CD8-positive, alpha-beta memory T cell (primary cell): Measurements from ENCODE around the gene P2RX2. TPM values are rescaled to one million over a fixed set of nuclear protein-coding genes. Genes with fewer than 3 reads are reported as not detected.
A peak's percentile ranks its signal among the peaks of the same experiment; 100 is the strongest.

Source experiments
- CTCF ChIA-PET: fragments of 350-600 bp; sonication (Branson Sonifier 250); formaldehyde crosslinking; loops from one replicate; lab custom pipeline; 2021; ENCODE audit warnings: antibody characterized with exemption; lab: Charles Lee
- POLR2A ChIA-PET: fragments of 350-600 bp; sonication (Branson Sonifier 250); formaldehyde crosslinking; loops from one replicate; lab custom pipeline; 2021; ENCODE audit warnings: antibody characterized with exemption; lab: Charles Lee
- DNase-seq, 5 donors: peaks; one replicate each; pipeline versions ENCODE4 v3.0.0 to v3.0.0-alpha.2; 2020 to 2022; ENCODE audit warnings: mixed read lengths in 1 of 5
- H3K27ac ChIP-seq: one replicate; pipeline ENCODE4 v1.7.0; 2013; ENCODE audit warnings: low read depth, mild to moderate bottlenecking, low read length, moderate library complexity
- H3K27me3 ChIP-seq: 2 replicates; pipeline ENCODE4 v1.7.0; 2013; ENCODE audit warnings: low read length, mild to moderate bottlenecking; ENCODE audit not compliant: insufficient read depth, poor library complexity, severe bottlenecking
- H3K36me3 ChIP-seq: 2 replicates; pipeline ENCODE4 v1.7.0; 2013; ENCODE audit warnings: mild to moderate bottlenecking, low read length, moderate library complexity; ENCODE audit not compliant: insufficient read depth
- H3K4me1 ChIP-seq: 2 replicates; pipeline ENCODE4 v1.7.0; 2013; ENCODE audit warnings: mild to moderate bottlenecking, low read length, moderate library complexity; ENCODE audit not compliant: insufficient read depth
- H3K4me3 ChIP-seq: 2 replicates; pipeline ENCODE4 v1.7.0; 2013; ENCODE audit warnings: mild to moderate bottlenecking, low read length
- H3K9me3 ChIP-seq: 2 replicates; pipeline ENCODE4 v1.7.0; 2013; ENCODE audit warnings: mild to moderate bottlenecking, low read length
- H3K27ac Mint-ChIP-seq, 8 donors: one replicate each; pipeline ENCODE4 v1.8.0; 2020 to 2021; ENCODE audit warnings: mixed read lengths in 8 of 8, mild to moderate bottlenecking in 6 of 8, inconsistent platforms in 3 of 8, moderate library complexity in 3 of 8
- H3K27me3 Mint-ChIP-seq, 2 donors: one replicate each; pipeline ENCODE4 v1.8.0; 2020 to 2021; ENCODE audit warnings: mixed read lengths in 2 of 2, mild to moderate bottlenecking in 1 of 2, moderate library complexity in 1 of 2
- H3K36me3 Mint-ChIP-seq, 3 donors: one replicate each; pipeline ENCODE4 v1.8.0; 2020 to 2021; ENCODE audit warnings: mixed read lengths in 3 of 3, inconsistent platforms in 1 of 3, mild to moderate bottlenecking in 1 of 3
- H3K4me1 Mint-ChIP-seq, 3 donors: one replicate each; pipeline ENCODE4 v1.8.0; 2020 to 2021; ENCODE audit warnings: mixed read lengths in 3 of 3, inconsistent platforms in 1 of 3, mild to moderate bottlenecking in 1 of 3
- H3K4me3 Mint-ChIP-seq, 7 donors: one replicate each; pipeline ENCODE4 v1.8.0; 2020 to 2021; ENCODE audit warnings: mixed read lengths in 7 of 7, mild to moderate bottlenecking in 6 of 7, moderate library complexity in 4 of 7, inconsistent platforms in 2 of 7
- H3K9me3 Mint-ChIP-seq, 5 donors: one replicate each; pipeline ENCODE4 v1.8.0; 2020 to 2022; ENCODE audit warnings: mixed read lengths in 5 of 5, mild to moderate bottlenecking in 3 of 5, moderate library complexity in 2 of 5, inconsistent platforms in 1 of 5
- polyA plus RNA-seq: library from polyadenylated mRNA; unstranded; fragments of 300-500 nt; fragmentation: Illumina TruSeq; gene quantifications from one replicate; pipeline ENCODE4 v1.2.3, GENCODE V29; 2021
- total RNA-seq, 2 experiments: library from RNA; stranded (reverse); gene quantifications; one replicate each; pipeline ENCODE4 v1.2.3, GENCODE V29; 2021

Gene P2RX2
- total and polyA plus RNA-seq, 3 experiments from 2014 or later: not detected

DNA sequence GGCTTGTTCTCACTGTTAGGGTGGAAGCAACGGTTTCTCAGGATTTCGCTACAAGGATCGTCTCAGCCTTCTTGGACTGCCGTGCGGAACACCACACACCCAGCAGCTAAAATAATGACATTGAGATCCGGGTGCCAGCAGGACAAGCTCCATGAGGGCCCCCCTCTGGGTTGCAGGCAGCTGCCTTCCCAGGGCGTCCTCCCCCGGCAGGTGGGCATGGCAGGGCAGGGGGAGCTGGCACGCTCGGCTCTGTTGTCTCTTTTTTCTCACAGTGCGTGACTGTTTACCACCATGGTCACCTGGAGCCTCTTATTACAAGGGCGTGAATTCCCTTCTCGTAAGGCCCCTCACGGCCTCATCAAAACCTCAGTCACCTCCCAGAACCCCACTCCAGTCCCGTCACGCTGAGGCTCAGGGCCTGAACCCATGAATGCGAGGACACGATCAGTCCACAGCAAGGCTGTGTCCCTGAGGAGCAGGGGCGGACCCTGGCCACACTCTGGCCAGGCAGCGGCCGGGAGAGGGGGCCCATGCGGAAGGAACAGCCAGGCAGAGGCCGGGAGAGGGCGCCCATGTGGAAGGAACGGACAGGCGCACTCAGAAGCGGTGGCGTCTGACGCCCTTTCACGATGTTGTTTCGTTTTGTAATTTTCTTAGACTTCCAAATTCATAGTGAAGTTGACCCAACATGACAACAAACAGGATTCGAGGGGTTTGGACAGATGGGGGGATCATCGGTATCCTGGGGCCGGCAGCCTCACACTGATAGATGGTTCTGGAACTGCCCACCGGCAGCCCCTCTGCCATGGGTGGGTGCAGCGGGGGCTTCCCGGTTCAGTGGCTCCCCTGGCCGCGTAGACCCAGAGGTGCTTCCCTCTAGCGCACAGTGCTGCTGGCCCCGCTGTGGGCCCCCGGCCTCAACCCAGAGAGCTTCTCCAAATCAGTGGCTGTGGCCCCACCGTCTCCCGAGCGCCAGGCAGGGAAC lies 18.2 kb upstream of the P2RX2 start:
- peak overlapping the region in 5 of 8 donors; percentile 44 to 94 (median 68) for H3K27ac Mint-ChIP-seq
- peak in 3 of 5 donors; percentile 34 to 44 (median 42) for DNase-seq
- Histone ChIP-seq H3K4me1 (peaks cover 10% of the 10 kb centered on the region), H3K27me3 (peaks cover 4% of the 10 kb centered on the region), H3K36me3 (no peaks in the 10 kb centered on the region), H3K9me3 (no peaks in the 10 kb centered on the region), H3K27ac (no peak overlapping the region), H3K4me3 (peak overlapping the region; percentile 67)
- POLR2A ChIA-PET: no interaction called here
- peaks cover 13 to 38% (median 21%) of the 10 kb centered on the region in 3 donors for H3K4me1 Mint-ChIP-seq
- H3K4me3 Mint-ChIP-seq: peak overlapping the region; percentile 77 to 95 (median 85)
- H3K9me3 Mint-ChIP-seq: no peaks in the 10 kb centered on the region
- peaks cover 18 to 55% of the 10 kb centered on the region in 2 donors for H3K27me3 Mint-ChIP-seq
- no peaks in the 10 kb centered on the region for H3K36me3 Mint-ChIP-seq
- CTCF ChIA-PET: interaction anchor here (1.0 to 1.3 kb wide), 4 partner anchors 9 to 15 kb away, joined by 3 to 5 read pairs (median 4); partner anchors contain the start of gene LRCOL1

GRCh38 chr12:132601171-132601883 lies 17.2 kb upstream of the P2RX2 start:
- H3K27me3 Mint-ChIP-seq: peaks cover 20 to 50% of the 10 kb centered on the region in 2 donors
- H3K4me3 ChIP-seq: peak overlapping the region; percentile 67

DNA sequence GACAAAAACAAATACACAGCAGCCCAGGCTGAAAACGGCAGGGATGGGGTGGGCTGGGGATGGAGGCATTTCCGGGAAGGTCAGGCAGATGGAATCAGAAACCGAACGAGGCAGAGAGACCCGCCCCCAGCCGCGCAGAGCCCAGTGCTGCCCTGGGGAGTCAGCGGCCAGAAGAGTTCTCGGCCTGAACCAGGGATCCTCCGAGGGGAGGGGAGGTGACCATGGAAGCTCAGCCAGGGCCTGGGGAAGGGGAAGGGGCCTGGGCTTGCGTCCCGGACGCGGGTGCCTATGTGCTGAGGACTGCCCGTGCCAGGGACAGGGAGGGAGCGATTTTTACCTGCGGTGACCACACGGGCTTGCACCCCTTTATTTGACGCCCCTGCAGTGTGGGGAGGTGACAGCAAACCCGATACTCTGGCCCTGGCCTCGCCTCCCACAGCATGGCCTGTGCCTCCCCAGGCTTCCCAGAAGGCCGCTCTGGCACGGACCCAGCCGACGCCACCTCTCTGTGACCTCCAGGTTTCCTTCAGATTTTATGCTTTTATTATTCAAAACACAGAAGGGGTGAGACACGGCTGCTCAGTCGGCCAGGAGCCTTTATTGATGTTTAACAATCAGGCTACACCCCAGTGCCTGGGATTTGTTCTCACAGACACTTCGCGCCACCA lies 15.9 kb upstream of the P2RX2 start:
- Histone ChIP-seq H3K27me3 (no peaks in the 10 kb centered on the region), H3K9me3 (no peaks in the 10 kb centered on the region), H3K27ac (no peak overlapping the region), H3K36me3 (no peaks in the 10 kb centered on the region), H3K4me1 (peaks cover 4% of the 10 kb centered on the region), H3K4me3 (no peak overlapping the region)
- peak in 1 of 5 donors; percentile 17 for DNase-seq
- Mint-ChIP-seq H3K27me3 (peaks cover 19 to 51% of the 10 kb centered on the region in 2 donors), H3K9me3 (no peaks in the 10 kb centered on the region), H3K4me1 (peaks cover 6 to 32% (median 15%) of the 10 kb centered on the region in 3 donors), H3K27ac (no peak overlapping the region), H3K36me3 (no peaks in the 10 kb centered on the region), H3K4me3 (peak overlapping the region in 1 of 7 donors; percentile 22)
- POLR2A ChIA-PET: interaction anchor here (0.6 kb wide), 1 partner anchor 24 kb away, joined by 3 read pairs; no protein-coding TSS in a partner anchor
- CTCF ChIA-PET: no interaction called here

More at GRCh38 chr12:132601171-132601883, 17.2 kb upstream of the P2RX2 start:
- no peaks in the 10 kb centered on the region for H3K36me3 ChIP-seq
- no peak overlapping the region for H3K27ac ChIP-seq
- POLR2A ChIA-PET: no interaction called here
- peaks cover 13 to 38% (median 21%) of the 10 kb centered on the region in 3 donors for H3K4me1 Mint-ChIP-seq
- H3K27me3 ChIP-seq: peaks cover 4% of the 10 kb centered on the region
- H3K36me3 Mint-ChIP-seq: no peaks in the 10 kb centered on the region
- peak overlapping the region; percentile 77 to 95 (median 85) for H3K4me3 Mint-ChIP-seq
- H3K9me3 ChIP-seq: no peaks in the 10 kb centered on the region
- peak in 1 of 5 donors; percentile 39 for DNase-seq
- CTCF ChIA-PET: interaction anchor here (1.0 to 1.2 kb wide), 2 partner anchors 9 to 13 kb away, joined by 3 read pairs; partner anchors contain the start of gene LRCOL1
- peak overlapping the region in 2 of 8 donors; percentile 68 to 94 for H3K27ac Mint-ChIP-seq
- no peaks in the 10 kb centered on the region for H3K9me3 Mint-ChIP-seq
- H3K4me1 ChIP-seq: peaks cover 10% of the 10 kb centered on the region

DNA sequence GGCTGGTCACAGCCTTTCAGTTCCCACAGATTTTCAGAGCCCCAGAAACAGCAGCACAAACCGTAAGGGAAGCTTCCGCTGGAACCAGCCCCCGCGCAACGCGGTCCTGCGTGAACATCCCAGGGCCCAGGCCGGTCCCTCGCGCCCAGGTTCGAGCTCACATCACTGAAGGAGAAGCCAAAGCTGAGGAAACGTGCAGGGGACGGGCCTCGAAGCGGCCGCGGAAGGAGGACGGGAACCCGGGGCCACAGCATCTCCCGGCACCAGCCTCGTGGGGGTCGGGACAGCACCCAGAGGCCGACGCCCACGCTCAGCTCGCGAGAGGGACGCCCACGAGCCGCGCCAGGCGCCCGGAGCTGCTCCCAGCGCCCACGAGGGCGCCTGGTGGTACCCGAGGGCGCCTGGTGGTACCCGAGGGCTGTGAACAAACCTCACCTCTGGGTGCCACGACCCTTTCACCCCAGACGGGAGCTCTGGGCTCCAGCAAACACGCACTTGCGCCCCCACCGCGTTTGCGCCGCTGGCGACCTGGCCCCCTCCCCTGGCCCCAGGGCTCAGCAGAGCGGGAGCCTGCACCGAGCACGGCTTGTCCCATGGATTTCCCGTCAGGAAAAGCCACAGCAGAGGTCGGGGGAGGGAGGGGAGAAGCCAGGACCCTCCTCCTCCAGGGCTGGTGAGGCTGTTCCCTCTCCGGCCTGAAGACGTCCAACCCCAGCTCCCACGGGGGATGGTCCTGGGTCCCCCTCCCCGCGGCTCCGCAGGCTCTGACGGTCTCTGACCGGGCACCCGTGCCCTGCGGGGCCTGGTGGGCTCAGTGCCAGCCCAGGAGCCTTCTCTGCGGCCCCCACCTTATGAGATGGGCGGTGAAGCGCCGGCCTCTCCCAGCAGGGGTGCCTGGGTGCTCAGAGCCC lies 15.1 kb upstream of the P2RX2 start:
- H3K27me3 ChIP-seq: peaks cover 5% of the 10 kb centered on the region
- Mint-ChIP-seq H3K36me3 (no peaks in the 10 kb centered on the region), H3K27ac (no peak overlapping the region), H3K27me3 (peaks cover 18 to 53% of the 10 kb centered on the region in 2 donors), H3K4me1 (peaks cover 4 to 29% (median 14%) of the 10 kb centered on the region in 3 donors), H3K9me3 (peaks cover 0 to 2% (median 0%) of the 10 kb centered on the region in 5 donors), H3K4me3 (no peak overlapping the region)
- H3K4me1 ChIP-seq: peaks cover 4% of the 10 kb centered on the region
- no peak overlapping the region for H3K4me3 ChIP-seq
- POLR2A ChIA-PET: interaction anchor here (0.6 kb wide), 1 partner anchor 23 kb away, joined by 3 read pairs; no protein-coding TSS in a partner anchor
- peak in 1 of 5 donors; percentile 41 for DNase-seq
- CTCF ChIA-PET: no interaction called here
- H3K27ac ChIP-seq: no peak overlapping the region
- no peaks in the 10 kb centered on the region for H3K9me3 ChIP-seq
- H3K36me3 ChIP-seq: no peaks in the 10 kb centered on the region

DNA sequence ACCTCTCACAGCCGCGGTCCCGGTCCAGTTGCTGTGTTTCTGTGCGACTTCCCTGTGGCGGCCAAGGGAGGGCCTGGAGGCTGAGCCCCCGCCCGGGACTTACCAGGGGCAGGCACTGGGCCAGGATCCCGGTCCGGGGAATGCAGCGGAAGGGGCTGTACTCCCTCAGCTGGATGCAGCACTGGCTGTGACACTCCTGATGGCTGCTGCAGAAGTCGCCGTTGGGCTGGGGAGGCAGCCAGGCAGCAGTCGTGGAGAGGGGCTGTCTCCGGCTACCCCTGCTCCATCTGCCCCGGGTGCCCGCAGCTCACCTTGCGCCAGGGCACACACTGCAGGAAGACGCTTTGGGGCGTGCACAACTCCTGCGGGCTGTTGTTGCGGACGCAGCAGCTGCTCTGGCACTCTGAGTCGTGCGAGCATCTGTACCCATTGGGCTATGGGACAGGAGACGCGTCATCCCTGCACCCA lies 14.4 kb upstream of the P2RX2 start:
- Histone ChIP-seq H3K9me3 (no peaks in the 10 kb centered on the region), H3K27me3 (peaks cover 5% of the 10 kb centered on the region), H3K4me3 (no peak overlapping the region), H3K27ac (no peak overlapping the region), H3K36me3 (no peaks in the 10 kb centered on the region), H3K4me1 (peaks cover 4% of the 10 kb centered on the region)
- CTCF ChIA-PET: no interaction called here
- Mint-ChIP-seq H3K36me3 (no peaks in the 10 kb centered on the region), H3K27ac (no peak overlapping the region), H3K27me3 (peaks cover 24 to 55% of the 10 kb centered on the region in 2 donors), H3K9me3 (peaks cover 0 to 2% (median 0%) of the 10 kb centered on the region in 5 donors), H3K4me1 (peaks cover 4 to 25% (median 10%) of the 10 kb centered on the region in 3 donors), H3K4me3 (no peak overlapping the region)
- peak in 1 of 5 donors; percentile 25 for DNase-seq
- POLR2A ChIA-PET: no interaction called here

DNA sequence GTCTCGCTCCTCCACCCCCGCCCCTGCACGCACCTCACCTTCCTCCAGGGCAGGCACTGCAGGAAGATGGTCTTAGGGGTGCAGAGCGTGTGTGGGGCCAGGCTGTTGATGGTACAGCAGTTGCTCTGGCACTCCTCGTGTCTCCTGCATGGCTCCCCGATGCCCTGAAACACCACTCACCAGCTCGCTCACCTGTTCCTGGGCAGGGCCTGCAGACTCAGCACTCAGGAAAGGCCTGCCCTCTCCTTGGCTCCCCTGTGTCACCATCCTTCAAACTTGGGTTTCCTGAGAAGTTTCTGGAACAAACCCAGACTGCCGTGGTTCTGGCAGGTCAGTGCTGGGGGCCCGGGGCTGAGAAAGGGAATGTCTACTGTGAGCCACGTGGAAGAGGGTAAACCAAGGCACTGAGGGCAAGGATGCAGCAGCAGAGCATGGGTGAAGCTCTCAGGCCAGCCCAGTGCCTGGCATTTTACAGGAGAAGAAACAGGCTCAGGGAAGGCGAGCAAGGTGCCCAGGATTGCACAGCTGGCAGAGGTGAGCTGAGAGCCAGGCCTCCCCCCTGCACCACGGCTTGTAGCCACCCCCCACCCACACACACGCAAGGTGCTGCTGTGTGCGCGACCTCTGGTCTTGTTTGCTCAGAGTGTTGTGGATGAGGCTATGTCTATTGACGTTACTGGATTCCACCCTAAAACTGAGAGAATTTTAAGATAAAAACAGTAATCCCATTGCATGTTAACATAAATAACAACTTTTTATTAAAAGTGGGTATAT lies 13.7 kb upstream of the P2RX2 start:
- no peaks in the 10 kb centered on the region for H3K9me3 ChIP-seq
- POLR2A ChIA-PET: no interaction called here
- Mint-ChIP-seq H3K27me3 (peaks cover 25 to 59% of the 10 kb centered on the region in 2 donors), H3K36me3 (no peaks in the 10 kb centered on the region), H3K4me1 (peaks cover 2 to 21% (median 7%) of the 10 kb centered on the region in 3 donors), H3K4me3 (no peak overlapping the region), H3K27ac (no peak overlapping the region), H3K9me3 (peaks cover 0 to 2% (median 0%) of the 10 kb centered on the region in 5 donors)
- H3K4me1 ChIP-seq: peaks cover 3% of the 10 kb centered on the region
- H3K27ac ChIP-seq: no peak overlapping the region
- no peaks in the 10 kb centered on the region for H3K36me3 ChIP-seq
- H3K4me3 ChIP-seq: no peak overlapping the region
- no peak for DNase-seq
- peaks cover 9% of the 10 kb centered on the region for H3K27me3 ChIP-seq
- CTCF ChIA-PET: interaction anchor here (1.5 kb wide), 1 partner anchor 10 kb away, joined by 5 read pairs; no protein-coding TSS in a partner anchor
